ENCODE data around the gene TMEM161A. TPM values are rescaled to one million over a fixed set of nuclear protein-coding genes. Genes with fewer than 3 reads are reported as not detected.

The TMEM161A gene
- total and polyA plus RNA-seq, 9 of the 15 experiments (the other 6 are each of a cell fraction or from before 2014, with no cell fraction given): 0.63 to 92.3 (median 38.9) TPM

GRCh38 chr19:19101540-19101939 is 36.7 kb downstream of the TMEM161A start:
- no TSS peak for BruUV-seq (replicated peaks)

More at GRCh38 chr19:19101540-19101939, 36.7 kb downstream of the TMEM161A start:
- no peak overlapping the region for H3K4me2 ChIP-seq (ENCODE audit: insufficient read depth, low read length)
- FAIRE-seq (no peak), ATAC-seq (no peak), DNase-seq (ENCODE audit: extremely low read depth in 1 of 4, low spot score in 3 of 4) (peak in 1 of 4 experiments; percentile 3)
- 87% methylated on average over 8 of the region's 8 CpGs for WGBS (ENCODE audit: insufficient coverage, low coverage, missing lambda C conversion rate)
- TF ChIP-seq MAFK (IDR thresholded peaks at IDR 0.05; ENCODE audit: low read length) (no peak), POLR2G (IDR thresholded peaks at IDR 0.05; ENCODE audit: low read depth, low read length) (0 out of 2 replicates have a peak, but pooled peaks have one; percentile 24), NR2C1 (IDR thresholded peaks at IDR 0.05) (peak; percentile 69), NR2C1 (tag; IDR thresholded peaks at IDR 0.05) (peak; percentile 61; the same call in 1 of the 2 replicates), NCOA1 (IDR thresholded peaks at IDR 0.05; ENCODE audit: low read depth) (no peak), USF2 (CRISPR knock-in tag; IDR thresholded peaks at IDR 0.05) (peak; percentile 32; the same call in 1 of the 2 replicates), USF1 (CRISPR knock-in tag; IDR thresholded peaks at IDR 0.05) (0 out of 2 replicates have a peak, but pooled peaks have one; percentile 47)
- H3K9ac ChIP-seq (ENCODE audit: insufficient read depth in 1 of 2, low read depth in 2 of 2, low read length in 2 of 2): peak overlapping the region in 1 of 2 experiments; percentile 55; a peak in 2 of 4 replicates
- POLR2A ChIA-PET: interaction anchor here (0.6 kb wide), 2 partner anchors 25 to 101 kb away, joined by 3 read pairs; no protein-coding TSS in a partner anchor
- H3K9me3 ChIP-seq (replicated peaks; ENCODE audit: control insufficient read depth, insufficient read depth, low read depth, low read length): no peaks in the 10 kb centered on the region
- H3K27me3 ChIP-seq (ENCODE audit: control insufficient read depth in 2 of 2, insufficient read depth in 2 of 2, low read length in 2 of 2): no peaks in the 10 kb centered on the region
- H4K20me1 ChIP-seq (replicated peaks; ENCODE audit: control insufficient read depth, insufficient read depth, low read length): no peaks in the 10 kb centered on the region
- in situ Hi-C loops (cut with MboI): no loop called here
- peaks cover 14 to 46% of the 10 kb centered on the region in 2 experiments for H3K4me1 ChIP-seq (replicated peaks in 1 of 2; ENCODE audit: control insufficient read depth in 2 of 2, insufficient read depth in 2 of 2, low read length in 2 of 2)
- CTCF ChIA-PET (ENCODE audit: low intra/inter-chr PET ratio): no interaction called here
- H3K4me3 ChIP-seq: no peak overlapping the region
- peaks cover 46% of the 10 kb centered on the region; the same call in 2 of the 3 replicates for H3K36me3 ChIP-seq (ENCODE audit: control insufficient read depth, insufficient read depth, low read length)
- no peak overlapping the region for H2AFZ ChIP-seq (ENCODE audit: low read depth, low read length)
- intact Hi-C loops (cut with micrococcal nuclease): no loop called here
- H3K79me2 ChIP-seq (ENCODE audit: control insufficient read depth, insufficient read depth, low read length): no peaks in the 10 kb centered on the region
- H3K9me1 ChIP-seq (ENCODE audit: control insufficient read depth, insufficient read depth, low read length): no peaks in the 10 kb centered on the region
- no peak overlapping the region; the same call in 2 of the 3 replicates for H3K27ac ChIP-seq (ENCODE audit: extremely low read depth, low read depth, low read length)
